ENCODE results near the gene FAM114A1.

The FAM114A1 gene

DNA sequence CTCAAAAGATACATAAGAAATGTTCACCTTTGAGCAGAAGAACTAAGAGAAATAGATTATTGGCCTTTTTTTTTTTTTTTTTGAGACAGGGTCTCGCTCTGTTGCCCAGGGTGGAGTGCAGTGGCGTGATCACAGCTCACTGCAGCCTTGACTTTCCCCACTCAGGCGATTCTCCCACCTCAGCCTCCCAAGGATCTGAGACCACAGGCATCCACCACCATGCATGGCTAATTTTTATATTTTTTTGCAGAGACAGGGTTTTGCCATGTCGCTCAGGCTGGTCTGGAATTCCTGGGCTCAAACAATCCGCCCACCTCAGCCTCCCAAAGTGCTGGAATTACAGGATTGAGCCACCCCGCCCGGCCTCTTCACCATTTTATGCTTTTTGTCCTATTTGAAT lies 8.1 kb upstream of the FAM114A1 start:
- DNase-seq, result no peak

GRCh38 chr4:38860788-38861424 lies 6.7 kb upstream of the FAM114A1 start:
- peak; percentile 71 for DNase-seq

- no peak for DNase-seq
Observed at GRCh38 chr4:38861791-38862190, 5.8 kb upstream of the FAM114A1 start.

DNA sequence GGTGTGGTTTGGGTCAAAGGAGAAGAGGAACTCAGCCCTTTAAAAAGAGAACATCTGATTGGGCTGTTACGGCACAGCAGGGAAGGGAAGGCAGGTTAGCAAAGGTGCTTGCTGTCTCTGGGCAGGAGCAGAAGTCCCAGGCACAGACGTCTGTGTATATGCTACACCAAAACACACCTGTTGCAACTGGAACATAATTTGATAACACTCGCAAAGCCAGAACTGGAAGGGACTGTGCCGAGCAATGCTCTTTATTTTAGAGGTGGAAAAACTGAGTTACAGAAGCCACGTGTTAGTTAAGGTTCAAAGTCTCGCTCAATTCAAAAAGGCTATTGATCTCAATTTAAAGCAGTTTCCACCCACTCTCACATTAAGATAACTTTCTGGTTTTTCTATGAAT lies 2.2 kb upstream of the FAM114A1 start:
- no peak for DNase-seq

DNA sequence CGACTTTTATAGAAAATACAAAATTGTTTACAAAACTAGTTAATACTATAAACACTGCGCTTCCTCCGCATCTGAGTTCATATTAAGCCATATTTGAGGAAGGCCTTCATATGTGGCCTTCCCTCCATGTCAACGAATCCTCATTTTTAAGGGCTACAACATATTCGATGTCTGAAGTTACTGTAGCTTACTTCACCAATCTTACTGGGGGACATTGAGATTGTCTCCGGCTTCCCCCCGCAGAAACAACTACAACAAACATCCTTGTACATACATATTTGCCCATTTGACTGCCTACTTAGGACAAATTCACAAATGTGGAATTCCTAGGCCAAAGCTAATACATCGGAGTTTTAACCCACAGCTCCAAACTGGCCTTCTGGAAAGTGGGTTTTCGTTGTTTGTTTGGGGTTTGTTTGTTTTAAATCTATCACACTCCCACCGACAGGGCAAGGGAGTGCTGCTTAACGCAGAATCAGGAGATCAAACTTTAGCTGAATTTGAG lies 581 bp upstream of the FAM114A1 start:
- no peak for DNase-seq

- no peak for DNase-seq
Observed at GRCh38 chr4:38868059-38868960, 704 bp downstream of the FAM114A1 start.

DNA sequence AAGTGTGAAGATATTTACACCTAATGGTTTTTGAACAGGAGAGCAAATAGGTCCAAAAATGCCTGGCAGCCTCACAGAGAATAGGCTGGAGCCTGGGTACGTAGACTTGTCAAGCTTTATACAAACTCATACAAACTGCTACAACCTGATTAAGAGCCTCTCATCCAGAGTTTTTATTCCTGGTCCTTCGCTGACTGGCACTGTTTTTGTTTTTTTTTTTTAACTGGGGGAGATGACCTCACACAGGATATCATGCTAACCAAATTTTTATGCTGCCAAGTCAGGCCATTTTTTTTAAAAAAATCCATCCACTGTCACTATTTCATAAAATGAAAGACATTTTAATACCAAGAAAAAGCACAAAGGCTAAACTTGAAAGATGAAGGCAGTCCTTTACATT lies 1.9 kb downstream of the FAM114A1 start:
- no peak for DNase-seq

DNA sequence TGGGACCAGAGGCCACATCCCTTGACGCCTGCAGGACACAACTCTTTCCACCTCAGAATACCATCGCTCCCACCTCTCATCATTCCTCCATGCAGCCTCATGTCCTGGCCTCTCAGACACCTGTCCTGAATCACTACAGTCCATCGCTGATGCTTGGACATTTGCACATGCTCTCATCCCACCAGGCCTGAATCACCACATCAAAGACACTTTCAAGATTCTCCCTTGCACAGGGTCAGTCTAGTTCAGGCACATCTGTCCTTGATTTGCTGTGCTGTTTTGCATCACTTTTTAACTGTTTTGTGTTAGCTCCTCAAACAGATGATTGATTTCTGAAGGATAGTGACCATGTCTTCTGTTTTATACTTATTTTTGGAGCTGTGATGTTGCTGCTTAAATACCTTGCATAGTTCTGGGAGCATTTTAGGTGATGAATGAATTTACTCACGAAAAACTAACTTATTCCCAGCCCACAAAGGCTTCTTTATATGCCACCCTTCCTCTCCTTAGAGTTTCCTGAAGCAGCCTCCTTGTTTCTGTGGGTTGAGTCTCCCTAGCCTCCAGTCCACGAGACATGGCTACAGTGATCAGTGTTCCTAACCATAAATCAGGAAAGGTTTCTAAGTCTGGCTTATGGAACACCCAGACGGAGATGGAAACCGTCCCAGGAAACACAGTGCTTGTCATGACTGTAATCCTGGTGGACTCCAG lies 2.6 kb downstream of the FAM114A1 start:
- DNase-seq, result no peak

DNA sequence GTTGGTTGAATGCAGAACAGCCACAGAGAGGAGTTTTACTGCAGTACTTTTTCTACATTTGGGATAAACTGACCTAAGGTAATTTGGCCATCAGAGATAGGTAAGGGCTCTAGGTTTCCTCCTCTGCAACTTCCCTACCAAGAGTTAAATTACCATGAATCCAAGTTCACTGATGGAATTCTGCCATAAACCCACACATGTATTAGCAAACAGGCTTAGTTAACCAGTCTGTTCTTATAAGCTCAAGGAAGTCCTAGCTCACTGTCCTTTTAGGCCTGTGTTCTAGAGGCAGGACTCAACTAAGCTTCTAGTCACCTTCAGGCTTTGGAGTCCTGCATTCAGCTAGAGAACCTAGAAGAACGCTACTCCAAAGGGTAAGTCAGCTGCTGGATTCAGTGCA lies 4.0 kb downstream of the FAM114A1 start:
- no peak for DNase-seq

DNA sequence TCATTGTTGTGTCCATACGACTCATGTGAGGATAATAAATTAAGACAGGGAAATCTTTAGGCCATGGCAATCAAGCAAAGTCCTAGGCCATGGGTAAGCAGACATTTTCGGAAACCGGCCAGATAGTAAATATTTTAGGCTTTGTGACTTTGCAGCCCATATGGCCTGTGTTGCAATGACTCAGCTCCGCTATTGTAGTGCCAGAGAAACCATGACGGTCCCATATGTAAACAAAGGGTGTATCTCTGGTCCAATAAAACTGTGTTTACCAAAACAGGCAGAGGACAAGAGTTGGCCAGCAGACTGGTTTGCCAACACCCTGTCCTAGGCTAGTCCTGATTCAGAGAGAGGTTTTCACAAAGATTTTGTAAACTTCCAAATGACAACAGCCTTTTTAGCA lies 5.0 kb downstream of the FAM114A1 start:
- DNase-seq, result no peak

DNA sequence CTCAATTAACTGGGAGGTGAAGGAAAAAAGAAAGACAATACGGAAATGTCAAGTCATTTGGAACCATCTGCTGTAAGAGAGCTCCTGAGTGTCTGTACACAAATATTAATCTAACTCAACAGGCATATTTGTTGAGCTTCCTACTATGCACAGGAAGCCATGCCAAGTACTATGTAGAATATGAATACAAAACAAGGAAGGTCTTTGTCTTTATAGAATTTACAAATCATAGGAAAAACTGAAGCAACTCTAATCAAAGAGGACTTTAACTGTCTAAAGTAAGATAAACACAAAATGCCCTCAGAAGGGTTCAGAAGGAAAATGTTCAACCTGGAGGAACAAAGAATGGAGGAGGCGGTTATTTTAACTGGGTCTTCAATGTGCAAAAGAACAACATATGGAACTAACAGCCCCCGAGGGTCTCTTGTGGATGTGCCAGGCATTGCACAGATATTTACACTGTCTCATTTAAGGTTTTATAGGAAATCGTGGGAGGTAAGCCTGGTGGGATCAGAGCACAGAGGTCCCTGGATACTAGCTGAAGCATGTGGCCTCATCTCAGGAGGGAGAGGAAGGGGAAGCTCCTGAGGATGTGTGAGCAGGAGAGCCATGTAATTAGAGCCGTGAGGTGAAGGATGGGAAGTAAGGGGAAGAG lies 5.8 kb downstream of the FAM114A1 start:
- no peak for DNase-seq

- DNase-seq, result no peak
Observed at GRCh38 chr4:38876636-38877035, 9.0 kb downstream of the FAM114A1 start.

DNA sequence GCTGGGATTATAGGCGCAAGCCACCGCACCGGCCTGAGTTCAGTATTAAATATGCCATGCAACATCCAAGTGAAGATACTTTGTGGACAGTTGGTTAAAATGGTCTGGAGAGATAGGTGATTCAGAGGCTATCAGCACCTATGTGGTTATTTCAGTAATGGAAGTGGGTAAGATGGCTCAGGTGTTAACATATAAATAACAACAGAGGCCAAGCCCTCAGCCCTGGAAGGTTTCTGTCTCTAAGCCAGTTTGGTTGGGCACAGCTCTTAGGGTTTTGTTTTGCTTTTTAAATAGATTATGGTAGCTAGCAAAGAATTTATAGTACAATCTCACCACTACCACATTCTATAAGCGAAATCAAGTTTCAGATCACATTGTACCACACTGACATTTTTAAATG lies 16.6 kb downstream of the FAM114A1 start:
- DNase-seq, result no peak

GRCh38 chr4:38889143-38889542 lies 21.5 kb downstream of the FAM114A1 start:
- DNase-seq, result no peak

DNA sequence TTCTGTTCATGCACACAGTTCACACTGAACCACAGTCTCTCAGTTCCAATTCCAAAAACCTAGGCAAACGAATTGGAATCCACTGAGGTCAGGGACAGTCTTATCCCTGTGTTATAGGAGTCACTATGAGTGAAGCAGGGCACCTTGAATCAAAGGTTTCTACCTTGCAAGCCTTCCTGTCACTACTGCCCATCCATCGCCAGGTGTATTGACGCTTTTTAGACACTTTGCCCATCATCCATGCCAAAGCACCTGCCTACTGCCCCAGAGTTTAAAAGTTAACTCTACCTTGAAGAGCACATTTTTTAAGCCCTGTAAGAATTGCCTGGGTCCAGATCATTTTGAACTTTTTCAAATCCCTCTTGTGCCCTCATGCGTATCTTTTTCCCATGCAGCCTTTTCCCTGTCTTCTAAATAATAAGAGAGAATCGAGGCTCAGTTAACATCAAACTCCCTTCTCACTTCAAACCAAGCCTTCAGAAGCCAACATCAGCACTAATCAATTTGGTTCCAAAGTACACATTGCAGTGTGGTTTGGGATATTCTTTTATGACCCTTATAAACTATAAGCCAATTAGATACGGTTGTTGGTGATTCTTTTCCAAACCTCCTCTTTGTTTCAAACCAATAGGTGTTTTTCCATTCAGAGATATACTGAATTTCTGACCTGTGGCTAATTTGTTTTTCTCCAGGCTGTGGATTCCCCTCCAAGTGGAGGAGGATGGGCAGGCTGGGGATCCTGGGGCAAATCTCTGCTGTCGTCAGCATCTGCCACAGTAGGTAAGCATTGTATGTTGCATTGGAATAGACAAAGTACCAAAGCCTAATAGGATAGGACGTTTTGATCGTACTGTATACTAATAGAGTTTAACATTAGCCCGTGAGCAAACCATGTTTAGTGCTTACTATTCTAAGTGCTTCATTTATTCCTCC lies 23.7 kb downstream of the FAM114A1 start:
- no peak for DNase-seq

GRCh38 chr4:38894322-38894982 lies 26.8 kb downstream of the FAM114A1 start:
- DNase-seq, result no peak

GRCh38 chr4:38896940-38897339 lies 29.3 kb downstream of the FAM114A1 start:
- no peak for DNase-seq

DNA sequence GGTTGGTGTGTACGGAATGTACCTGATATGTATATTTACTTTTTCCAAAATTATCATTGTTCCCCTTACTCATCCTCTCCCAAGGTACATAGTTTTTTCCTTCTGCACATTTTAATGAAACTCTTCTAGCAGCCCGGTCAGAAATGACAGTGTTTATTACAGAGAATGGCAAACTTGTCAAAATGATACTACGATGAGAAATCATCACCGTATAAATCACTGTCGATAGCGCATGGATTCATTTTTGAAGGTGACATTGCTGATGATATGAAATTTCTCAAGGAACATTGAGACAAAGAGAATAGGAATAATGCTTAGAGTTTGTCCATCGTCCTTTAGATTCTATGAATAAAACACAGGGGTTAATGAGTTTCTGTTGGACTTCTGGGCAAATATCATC lies 30.6 kb downstream of the FAM114A1 start:
- DNase-seq, result no peak

- no peak for DNase-seq
Observed at GRCh38 chr4:38902221-38902620, 34.6 kb downstream of the FAM114A1 start.

DNA sequence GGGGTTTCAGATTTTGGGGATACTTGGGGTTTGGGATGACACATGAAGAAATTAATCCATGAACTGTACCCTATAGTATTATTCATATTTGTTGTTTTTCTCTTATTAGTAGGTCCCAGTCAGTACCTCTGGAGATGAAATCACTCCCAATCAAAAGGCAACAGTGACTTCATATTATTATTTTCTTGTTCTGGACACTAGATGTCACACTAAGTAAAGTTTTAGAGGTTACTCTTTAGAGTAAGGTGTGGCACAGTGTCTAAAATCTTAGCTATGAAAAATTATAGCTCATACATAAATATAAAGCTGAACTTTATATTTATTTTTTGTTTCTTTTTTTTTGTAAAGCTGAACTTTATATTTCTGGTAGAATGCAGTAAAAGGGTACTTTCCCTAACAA lies 35.1 kb downstream of the FAM114A1 start:
- DNase-seq, result peak; percentile 58

DNA sequence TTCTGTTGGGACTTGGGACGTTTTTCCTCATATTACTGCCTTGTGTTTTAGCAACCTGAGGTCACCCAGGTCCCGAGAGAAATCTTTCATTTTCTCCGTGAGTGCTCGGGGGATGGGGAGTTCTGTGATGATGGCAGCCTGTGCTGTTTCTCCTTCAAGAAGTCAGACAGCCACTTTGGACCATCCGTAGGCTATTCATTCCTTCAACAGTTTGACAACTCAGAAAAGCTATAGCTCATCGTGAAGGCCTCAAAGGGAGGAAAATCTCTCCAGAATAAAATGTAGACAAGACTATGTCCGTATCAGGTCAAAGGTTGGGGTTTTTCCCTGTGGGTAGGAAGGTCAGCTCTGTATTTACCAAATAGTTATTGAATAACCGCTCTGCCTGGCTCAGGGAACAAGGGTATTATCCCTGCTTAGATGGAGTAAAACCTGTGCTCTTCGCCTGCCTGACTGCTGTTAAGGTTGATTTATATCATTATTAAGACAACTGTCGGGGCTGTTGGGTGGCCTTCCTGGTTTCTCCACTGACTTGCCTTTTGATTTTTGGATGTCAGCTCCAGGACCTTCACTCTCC lies 36.6 kb downstream of the FAM114A1 start:
- DNase-seq, result no peak
